Effector memory CD4-positive, alpha-beta T cell (primary cell): ENCODE data around the gene MAST2.
A peak's percentile ranks its signal among the peaks of the same experiment; 100 is the strongest.
"Not testable (repeated sequence)": the region's sequence is repeated elsewhere in the genome, so short reads cannot be mapped to it uniquely, and the experiment has no call there.

Source experiments
- DNase-seq, 3 donors: peaks; one replicate each; pipeline ENCODE4 v3.0.0-alpha.2; 2020
- H3K27ac ChIP-seq: 2 replicates; pipeline ENCODE4 v1.7.0; 2013; ENCODE audit warnings: mild to moderate bottlenecking, low read length, moderate library complexity; ENCODE audit not compliant: insufficient read depth, poor library complexity, severe bottlenecking
- H3K27me3 ChIP-seq: replicated peaks from 2 replicates; pipeline ENCODE4 v1.7.0; 2013; ENCODE audit warnings: mild to moderate bottlenecking, low read length; ENCODE audit not compliant: insufficient read depth, control insufficient read depth, poor library complexity, severe bottlenecking
- H3K36me3 ChIP-seq: 2 replicates; pipeline ENCODE4 v1.7.0; 2013; ENCODE audit warnings: mild to moderate bottlenecking, low read length, moderate library complexity; ENCODE audit not compliant: control insufficient read depth, insufficient read depth
- H3K4me1 ChIP-seq: 2 replicates; pipeline ENCODE4 v1.7.0; 2013; ENCODE audit warnings: low read length, mild to moderate bottlenecking; ENCODE audit not compliant: control insufficient read depth, insufficient read depth, poor library complexity, severe bottlenecking
- H3K4me3 ChIP-seq: 2 replicates; pipeline ENCODE4 v1.7.0; 2013; ENCODE audit warnings: low read length, low read depth, mild to moderate bottlenecking; ENCODE audit not compliant: insufficient read depth, poor library complexity, severe bottlenecking
- H3K9me3 ChIP-seq: 2 replicates; pipeline ENCODE4 v1.7.0; 2013; ENCODE audit warnings: mild to moderate bottlenecking, low read length, moderate library complexity; ENCODE audit not compliant: control insufficient read depth

MAST2 gene

DNA sequence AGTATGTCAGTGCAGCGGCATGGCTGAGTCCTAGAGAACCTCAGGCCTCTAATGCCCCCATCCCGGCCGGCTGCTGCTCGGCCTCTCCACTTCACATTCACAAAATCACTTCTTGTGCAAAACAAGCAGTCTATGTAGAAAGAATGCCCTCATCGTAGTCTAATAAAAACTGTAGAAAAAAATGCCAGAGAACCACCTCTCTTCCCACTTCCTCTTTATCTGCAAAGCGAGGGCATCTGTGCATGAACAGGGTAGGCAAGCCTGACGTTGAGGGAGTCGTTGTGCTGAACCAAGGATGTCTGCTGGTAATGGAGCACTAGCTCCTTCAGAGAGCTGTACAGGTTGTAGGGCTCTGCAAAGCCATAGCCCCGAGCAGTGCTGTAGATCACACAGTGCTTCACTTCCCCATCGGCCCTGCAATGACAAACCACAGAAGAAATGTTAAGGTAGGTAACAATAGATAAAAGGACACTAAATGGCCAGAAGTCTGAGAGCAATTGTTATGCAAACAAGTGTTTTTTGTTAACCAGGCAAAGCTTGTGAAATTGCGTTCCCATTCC lies 240.1 kb downstream of the MAST2 start:
- H3K27ac ChIP-seq, result no peak overlapping the region
- no peaks in the 10 kb centered on the region for H3K27me3 ChIP-seq
- H3K4me3 ChIP-seq, result no peak overlapping the region
- DNase-seq, result no peak
- H3K4me1 ChIP-seq, result no peaks in the 10 kb centered on the region
- H3K9me3 ChIP-seq, result no peaks in the 10 kb centered on the region
- H3K36me3 ChIP-seq, result no peaks in the 10 kb centered on the region

GRCh38 chr1:46044116-46044515 lies 240.7 kb downstream of the MAST2 start:
- H3K4me1 ChIP-seq, result no peaks in the 10 kb centered on the region

GRCh38 chr1:46053734-46054133 lies 250.3 kb downstream of the MAST2 start:
- no peaks in the 10 kb centered on the region for H3K9me3 ChIP-seq
- H3K4me3 ChIP-seq, result no peak overlapping the region
- H3K36me3 ChIP-seq, result no peaks in the 10 kb centered on the region
- no peak overlapping the region for H3K27ac ChIP-seq
- H3K27me3 ChIP-seq, result no peaks in the 10 kb centered on the region
- H3K4me1 ChIP-seq, result no peaks in the 10 kb centered on the region
- no peak for DNase-seq

More at GRCh38 chr1:46044116-46044515, 240.7 kb downstream of the MAST2 start:
- H3K27me3 ChIP-seq, result no peaks in the 10 kb centered on the region
- H3K4me3 ChIP-seq, result no peak overlapping the region
- H3K27ac ChIP-seq, result no peak overlapping the region
- no peaks in the 10 kb centered on the region for H3K9me3 ChIP-seq
- H3K36me3 ChIP-seq, result no peaks in the 10 kb centered on the region
- no peak for DNase-seq

DNA sequence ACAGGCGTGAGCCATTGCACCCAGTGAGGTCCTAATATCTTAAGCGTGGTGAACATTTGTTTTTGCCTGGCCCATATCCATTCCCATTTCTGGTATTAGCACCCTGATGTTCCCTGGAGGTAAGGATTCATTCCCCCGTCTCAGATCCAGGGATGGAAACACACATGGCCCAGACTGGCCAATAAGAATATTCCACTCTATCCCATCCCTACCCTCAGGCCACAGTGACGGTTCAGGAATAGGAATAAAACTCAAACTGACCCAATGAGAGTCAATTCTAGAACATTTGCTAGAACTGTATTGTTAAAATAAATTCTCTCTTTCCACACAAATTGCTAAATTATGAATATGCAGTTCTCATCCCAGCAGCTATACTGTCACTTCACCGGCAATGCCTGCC lies 252.9 kb downstream of the MAST2 start:
- Histone ChIP-seq H3K36me3 (no peaks in the 10 kb centered on the region), H3K4me1 (no peaks in the 10 kb centered on the region), H3K27ac (no peak overlapping the region), H3K27me3 (no peaks in the 10 kb centered on the region), H3K9me3 (no peaks in the 10 kb centered on the region), H3K4me3 (no peak overlapping the region)
- DNase-seq, result no peak

GRCh38 chr1:46057215-46057614 lies 253.8 kb downstream of the MAST2 start:
- H3K4me3 ChIP-seq, H3K4me1 ChIP-seq, H3K9me3 ChIP-seq, H3K27ac ChIP-seq, DNase-seq, H3K36me3 ChIP-seq, H3K27me3 ChIP-seq: not testable (repeated sequence)

GRCh38 chr1:46057781-46058180 lies 254.4 kb downstream of the MAST2 start:
- no peak for DNase-seq
- no peak overlapping the region for H3K27ac ChIP-seq
- no peaks in the 10 kb centered on the region for H3K36me3 ChIP-seq
- no peaks in the 10 kb centered on the region for H3K9me3 ChIP-seq
- H3K27me3 ChIP-seq, result no peaks in the 10 kb centered on the region
- H3K4me1 ChIP-seq, result peaks cover 4% of the 10 kb centered on the region
- no peak overlapping the region for H3K4me3 ChIP-seq

DNA sequence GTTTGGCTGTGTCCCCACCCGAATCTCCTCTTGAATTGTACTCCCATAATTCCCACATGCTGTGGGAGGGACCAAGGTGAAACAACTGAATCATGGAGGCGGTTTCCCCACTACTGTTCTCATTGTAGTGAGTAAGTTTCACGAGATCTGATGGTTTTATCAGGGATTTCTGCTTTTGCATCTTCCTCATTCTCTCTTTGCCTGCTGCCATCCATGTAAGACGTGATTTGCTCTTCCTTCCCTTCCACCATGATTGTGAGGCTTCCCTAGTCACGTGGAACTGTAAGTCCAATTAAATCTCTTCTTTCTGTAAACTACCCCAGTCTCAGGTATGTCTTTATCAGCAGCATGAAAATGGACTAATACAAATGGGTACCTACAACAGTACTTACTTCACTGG lies 255.5 kb downstream of the MAST2 start:
- Histone ChIP-seq H3K27me3 (no peaks in the 10 kb centered on the region), H3K4me3 (no peak overlapping the region), H3K9me3 (no peaks in the 10 kb centered on the region), H3K27ac (no peak overlapping the region), H3K36me3 (no peaks in the 10 kb centered on the region), H3K4me1 (peaks cover 4% of the 10 kb centered on the region)
- DNase-seq, result no peak

DNA sequence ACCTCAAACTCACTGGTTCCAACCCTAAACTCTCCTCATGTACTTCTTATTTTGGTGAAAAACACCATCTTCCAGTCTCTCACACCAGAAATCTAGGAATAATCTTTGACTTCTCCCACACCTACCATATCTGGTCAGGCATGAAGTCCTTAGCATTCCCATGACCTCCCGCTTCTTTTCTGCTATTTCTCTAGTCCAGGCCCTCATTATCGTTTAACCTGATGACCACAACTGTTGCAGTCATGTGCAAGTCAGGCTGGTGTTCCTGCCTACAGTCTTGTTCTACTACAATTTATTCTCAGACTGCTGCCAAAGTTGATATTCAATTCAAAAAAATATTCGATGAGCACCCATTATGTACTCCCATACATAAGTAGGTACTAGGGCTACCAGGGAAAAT lies 257.7 kb downstream of the MAST2 start:
- Histone ChIP-seq H3K4me3 (no peak overlapping the region), H3K27ac (no peak overlapping the region), H3K36me3 (no peaks in the 10 kb centered on the region), H3K4me1 (peaks cover 9% of the 10 kb centered on the region), H3K27me3 (no peaks in the 10 kb centered on the region), H3K9me3 (no peaks in the 10 kb centered on the region)
- DNase-seq, result no peak

DNA sequence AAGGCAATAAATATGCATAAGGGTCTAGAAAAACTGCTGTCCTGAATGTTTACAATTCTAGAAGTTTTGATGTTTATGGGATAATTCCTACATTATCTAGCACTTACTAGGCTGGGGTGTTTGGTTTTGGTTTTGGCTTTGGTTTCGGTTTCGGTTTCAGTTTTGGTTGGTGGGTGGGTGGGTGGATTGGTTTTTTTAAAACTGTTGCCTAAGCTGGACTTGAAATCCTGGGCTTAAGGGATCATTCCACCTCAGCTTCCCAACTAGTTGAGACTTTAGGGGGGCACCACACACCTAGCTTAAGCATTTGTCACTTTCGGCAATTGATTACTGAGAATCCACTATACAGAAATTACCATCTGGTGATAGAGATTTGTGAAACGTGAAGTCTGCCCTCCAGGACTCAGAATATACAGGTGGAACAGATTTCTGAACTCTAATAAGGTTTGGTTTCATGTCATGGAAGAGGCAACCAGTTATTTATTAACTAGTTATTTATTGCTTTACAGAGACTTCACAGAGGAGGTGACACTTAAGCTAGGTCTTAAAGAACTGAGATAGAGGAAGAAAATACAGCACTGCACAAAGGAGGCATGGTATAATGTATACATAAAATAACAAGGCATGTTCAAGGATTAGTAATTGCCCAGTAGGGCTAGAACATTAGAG lies 259.4 kb downstream of the MAST2 start:
- Histone ChIP-seq H3K27ac (no peak overlapping the region), H3K9me3 (no peaks in the 10 kb centered on the region), H3K4me3 (no peak overlapping the region), H3K4me1 (peaks cover 9% of the 10 kb centered on the region), H3K36me3 (no peaks in the 10 kb centered on the region), H3K27me3 (no peaks in the 10 kb centered on the region)
- DNase-seq, result peak in 1 of 3 donors; percentile 16

DNA sequence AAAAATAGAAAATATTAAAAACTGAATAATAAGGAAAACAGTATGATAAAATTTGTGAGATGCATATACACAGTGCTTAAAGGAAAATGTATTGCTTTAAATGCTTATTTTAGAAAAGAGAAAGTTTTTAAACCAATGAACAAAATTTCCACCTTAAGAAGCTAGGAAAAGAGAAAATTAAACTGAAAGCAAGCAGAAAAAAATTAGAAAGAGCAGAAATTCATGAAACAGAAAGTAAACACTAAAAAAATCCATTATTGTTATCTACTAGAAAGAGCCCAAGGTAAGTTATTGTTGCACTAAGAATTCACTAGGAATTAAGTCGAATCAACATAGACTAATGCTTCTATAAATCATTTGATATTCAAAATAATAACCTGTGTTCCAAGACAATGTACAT lies 261.3 kb downstream of the MAST2 start:
- Histone ChIP-seq H3K36me3 (no peaks in the 10 kb centered on the region), H3K27me3 (no peaks in the 10 kb centered on the region), H3K4me3 (no peak overlapping the region), H3K27ac (no peak overlapping the region), H3K4me1 (peaks cover 9% of the 10 kb centered on the region), H3K9me3 (no peaks in the 10 kb centered on the region)
- no peak for DNase-seq
